ENCODE data around the gene RAB36.

The RAB36 gene

GRCh38 chr22:23140385-23140784, 4.9 kb upstream of the RAB36 start:
- DNase-seq: no peak

DNA sequence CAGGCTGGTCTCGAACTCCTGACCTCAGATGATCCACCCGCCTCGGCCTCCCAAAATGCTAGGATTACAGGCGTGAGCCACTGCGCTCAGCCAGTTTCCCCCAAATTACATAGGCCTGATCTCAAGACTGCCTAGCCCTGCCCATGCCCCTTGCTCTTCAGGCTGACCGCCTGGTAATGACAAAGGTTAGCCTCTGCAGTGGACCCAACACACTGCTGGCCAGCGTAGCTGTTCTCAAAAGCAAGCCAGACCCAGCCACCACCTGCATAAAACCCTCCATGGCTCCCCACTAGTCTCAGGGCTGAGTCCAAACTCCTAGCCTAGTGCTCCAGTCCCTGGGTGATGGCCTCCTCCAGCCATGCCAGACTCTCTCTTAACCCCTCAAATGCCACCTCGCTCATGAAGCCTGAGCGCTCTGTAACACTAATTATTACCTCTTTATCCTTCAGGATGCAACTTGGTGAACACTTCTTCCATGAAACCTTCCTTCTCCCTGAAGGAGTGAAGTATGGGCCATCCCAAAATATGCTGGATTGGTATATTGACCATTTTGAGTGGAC, 2.7 kb upstream of the RAB36 start:
- DNase-seq: no peak

DNA sequence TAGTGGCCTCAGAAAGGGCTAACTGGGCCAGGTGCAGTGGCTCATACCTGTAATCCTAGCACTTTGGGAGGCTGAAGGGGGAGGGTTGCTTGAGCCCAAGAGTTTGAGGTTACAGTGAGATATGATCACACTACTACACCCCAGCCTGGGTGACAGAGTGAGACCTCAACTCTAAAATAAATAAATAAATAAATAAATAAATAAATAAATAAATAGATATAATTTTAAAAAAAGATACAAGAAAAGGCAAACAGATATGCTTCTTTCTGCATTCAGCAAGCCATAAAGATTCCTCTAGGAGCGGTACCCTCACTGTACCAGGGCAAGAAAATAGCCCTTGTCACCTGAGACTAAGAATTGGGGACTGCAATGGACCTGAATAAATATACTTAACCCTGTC, 2.2 kb upstream of the RAB36 start:
- DNase-seq: no peak

DNA sequence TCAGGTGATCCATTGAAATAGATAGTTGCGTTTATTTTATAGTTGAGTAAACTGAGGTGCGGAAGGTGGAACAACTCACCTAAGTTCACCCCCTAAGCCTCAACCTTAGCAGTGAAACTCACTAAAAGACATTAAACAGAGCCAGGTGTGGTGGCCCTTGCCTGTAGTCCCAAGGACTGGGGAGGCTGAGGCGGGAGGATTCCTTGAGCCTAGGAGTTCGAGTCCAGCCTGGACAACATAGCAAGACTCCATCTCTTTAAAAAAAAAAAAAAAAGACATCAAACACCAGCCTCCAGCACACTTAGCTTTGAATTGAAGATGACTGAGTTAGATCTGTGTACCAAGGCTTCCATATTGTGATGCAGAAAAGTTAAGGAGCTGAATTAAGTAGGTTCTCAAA, 845 bp upstream of the RAB36 start:
- DNase-seq: no peak

- DNase-seq: no peak
These were observed 697 bp downstream of the RAB36 start for GRCh38 chr22:23145878-23146470.

DNA sequence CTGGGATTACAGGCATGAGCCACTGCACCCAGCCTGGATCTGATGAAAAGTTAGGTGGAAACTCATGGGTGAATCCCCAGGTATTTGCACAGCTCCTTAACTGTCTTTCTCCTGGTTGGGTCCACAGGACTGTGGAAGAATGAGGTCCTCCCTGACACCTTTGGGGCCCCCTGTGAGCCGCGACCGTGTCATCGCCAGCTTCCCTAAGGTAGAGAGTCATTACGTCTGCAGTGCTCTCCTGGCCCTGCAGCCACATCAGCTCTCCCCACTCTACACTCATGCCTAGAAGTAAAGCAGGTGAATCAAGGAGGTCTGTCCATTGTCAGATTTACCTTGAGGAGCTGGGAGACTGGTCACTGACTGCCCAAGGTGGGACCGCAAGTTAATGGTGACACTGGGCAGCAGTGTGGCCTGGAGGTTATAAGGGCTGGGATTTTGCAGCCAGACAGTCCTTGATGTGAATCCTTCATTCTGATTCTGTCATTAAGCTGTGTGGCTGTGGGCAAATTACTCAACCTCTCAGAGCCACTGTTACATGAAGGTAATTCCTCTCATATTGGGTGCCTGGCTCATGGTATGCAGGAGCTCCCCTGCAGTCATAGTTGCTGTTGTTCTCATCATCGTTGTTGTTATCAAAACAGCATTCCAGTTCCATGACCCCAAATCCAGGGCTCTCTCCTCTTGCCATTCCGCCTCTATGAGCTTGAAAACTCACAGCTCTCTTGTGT, 1.4 kb downstream of the RAB36 start:
- DNase-seq: no peak

DNA sequence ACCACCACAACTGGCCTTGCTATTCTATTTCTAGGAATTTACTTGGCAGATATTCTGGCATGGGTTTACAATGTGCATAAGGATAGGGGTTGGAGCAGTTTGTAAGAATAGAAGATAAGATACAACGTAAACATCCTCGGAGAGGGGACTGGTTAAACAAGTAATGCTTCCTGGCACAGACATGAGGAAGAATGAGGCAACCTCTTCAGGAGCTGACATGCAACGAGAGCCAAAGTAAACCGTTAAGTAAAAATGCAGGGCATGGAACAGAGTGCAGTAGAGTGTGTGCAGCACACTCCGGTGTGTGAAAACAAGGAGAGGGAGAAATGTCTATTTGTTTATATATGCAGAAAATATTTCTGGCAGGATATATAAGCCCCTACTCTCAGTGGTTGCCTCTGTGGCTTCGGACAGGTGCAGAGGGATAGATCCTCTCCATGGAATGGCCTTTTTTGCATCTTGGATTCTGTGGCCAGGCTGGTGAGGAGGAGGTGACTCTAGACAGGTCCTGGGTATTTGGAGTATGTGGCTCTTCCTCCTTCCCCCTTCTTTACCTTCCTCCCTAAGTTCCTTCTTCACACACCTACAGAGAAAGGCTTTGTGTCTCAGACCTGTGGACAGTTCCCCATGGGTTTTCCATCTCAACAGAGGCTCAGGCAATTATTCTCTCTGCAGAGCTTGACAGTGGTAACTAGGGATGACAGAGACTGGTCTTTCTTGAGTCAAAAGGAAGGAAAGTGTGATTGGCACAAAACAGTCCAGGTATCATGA, 2.5 kb downstream of the RAB36 start:
- no peak for DNase-seq

DNA sequence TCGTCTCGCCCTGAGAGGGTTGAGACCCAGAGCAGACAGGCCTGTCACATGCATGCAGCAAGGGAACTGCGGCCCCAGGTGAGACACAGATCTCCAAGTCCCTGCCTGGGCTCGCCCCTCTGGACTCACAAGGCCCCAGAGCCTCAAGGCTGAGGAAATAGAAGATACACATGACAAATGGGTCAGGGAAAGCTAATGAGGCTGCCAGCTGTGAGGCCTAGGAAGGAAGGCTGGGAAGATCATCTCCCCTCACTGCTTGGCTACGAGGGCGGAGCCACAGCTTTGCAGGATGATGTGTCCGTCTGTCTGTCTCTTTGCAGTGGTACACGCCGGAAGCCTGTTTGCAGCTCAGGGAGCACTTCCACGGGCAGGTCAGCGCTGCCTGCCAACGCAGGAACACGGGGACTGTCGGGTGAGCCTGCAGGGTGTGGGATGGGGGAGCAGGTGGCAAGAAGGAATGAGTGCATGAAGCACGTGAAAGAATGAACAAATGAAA, 4.5 kb downstream of the RAB36 start:
- DNase-seq: no peak

- no peak for DNase-seq
These were observed 5.5 kb downstream of the RAB36 start for GRCh38 chr22:23150762-23151161.

DNA sequence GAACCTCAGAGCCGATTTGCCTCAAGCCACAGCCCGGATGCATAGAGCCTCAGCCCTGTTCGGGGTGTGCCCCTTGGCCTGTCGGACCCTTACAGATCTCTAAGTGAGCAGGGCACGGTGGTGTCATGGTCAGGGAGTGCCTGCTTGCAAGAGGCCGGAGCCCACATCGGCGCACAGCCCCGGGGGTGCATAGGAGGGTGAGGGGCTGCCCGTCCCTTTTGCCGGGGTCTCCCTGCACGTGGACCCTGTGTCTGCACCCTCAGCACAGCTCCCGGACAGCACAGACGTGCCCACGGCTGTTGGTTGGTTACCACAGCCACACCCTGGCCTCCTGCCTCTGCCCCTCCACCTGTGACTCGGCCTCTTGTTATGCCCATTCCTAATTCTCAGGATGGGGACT, 6.5 kb downstream of the RAB36 start:
- DNase-seq: no peak

GRCh38 chr22:23152238-23153114, 7.2 kb downstream of the RAB36 start:
- DNase-seq: no peak

DNA sequence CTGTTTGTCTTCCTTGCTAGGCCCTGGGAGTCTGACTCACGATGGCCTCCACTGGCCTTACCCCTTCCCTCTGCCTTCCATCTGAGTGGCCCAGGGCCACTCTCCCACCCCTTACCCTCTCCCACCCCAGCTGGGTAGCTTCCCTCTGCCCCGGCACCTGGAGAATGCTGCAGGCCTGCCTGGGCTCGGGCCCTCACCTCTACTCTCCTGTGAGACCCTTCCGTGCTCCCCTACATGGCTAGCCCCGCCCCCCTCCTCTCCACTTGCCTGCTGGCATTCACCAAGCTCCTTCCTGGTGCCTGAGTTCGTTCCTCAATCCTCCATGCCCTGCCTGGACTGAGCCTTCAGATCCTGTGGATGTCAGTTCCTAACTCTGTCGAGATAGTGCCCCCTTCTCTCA, 8.7 kb downstream of the RAB36 start:
- no peak for DNase-seq

GRCh38 chr22:23154461-23154860, 9.2 kb downstream of the RAB36 start:
- no peak for DNase-seq

GRCh38 chr22:23155143-23155542, 9.9 kb downstream of the RAB36 start:
- no peak for DNase-seq

- no peak for DNase-seq
These were observed 10.6 kb downstream of the RAB36 start for GRCh38 chr22:23155831-23156230.

GRCh38 chr22:23156286-23156685, 11.0 kb downstream of the RAB36 start:
- no peak for DNase-seq

GRCh38 chr22:23157560-23158515, 12.6 kb downstream of the RAB36 start:
- DNase-seq: no peak

GRCh38 chr22:23158516-23159290, 13.4 kb downstream of the RAB36 start:
- DNase-seq: no peak

- DNase-seq: no peak
These were observed 14.0 kb downstream of the RAB36 start for GRCh38 chr22:23159291-23159630.

DNA sequence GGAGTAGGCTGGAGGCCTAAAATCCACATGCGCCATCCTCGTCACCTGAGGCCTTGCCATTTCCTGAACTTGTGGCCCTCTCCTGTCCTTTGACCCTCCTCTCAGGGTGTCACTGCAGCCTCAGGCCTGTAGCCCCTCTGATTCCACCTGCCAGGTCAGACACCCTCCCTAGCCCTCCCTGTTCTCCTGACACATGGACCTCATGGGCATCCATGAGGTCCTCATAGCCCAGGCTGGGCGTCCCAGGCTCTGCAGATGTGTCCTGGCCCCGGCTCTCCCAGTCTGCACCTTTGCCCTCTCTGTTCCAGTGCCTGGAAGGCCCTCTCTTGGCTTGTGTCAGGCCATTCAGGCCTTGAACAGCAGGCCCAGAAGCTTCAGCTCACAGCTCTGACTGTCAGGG, 15.8 kb downstream of the RAB36 start:
- no peak for DNase-seq

DNA sequence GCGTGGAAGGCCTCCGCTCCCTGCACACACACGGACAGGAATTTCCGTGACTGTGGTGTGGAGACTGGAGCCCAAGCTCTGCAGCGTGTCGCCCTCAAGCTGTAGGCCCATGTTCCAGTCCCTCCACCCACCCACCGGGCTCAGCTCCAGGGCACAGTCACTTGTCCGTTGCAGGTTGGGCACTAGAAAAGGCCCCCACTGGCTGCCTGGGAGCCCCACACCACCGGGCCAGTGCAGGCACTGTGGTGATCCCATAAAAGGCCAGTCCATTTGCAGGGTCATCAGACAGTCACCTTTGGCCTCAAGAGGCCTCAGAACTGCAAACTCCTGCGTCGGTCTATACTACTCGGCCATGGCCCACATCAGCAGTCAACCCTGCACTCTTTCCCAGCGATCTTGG, 16.3 kb downstream of the RAB36 start:
- DNase-seq: no peak
